BJ (cell line): ENCODE measurements around the gene CECR2. TPM values are rescaled to one million over a fixed set of nuclear protein-coding genes. Genes with fewer than 3 reads are reported as not detected.

ENCODE experiments used
- CTCF ChIA-PET: fragments of 350-600 bp; formaldehyde crosslinking; extraction: SDS; loops from one replicate; lab custom pipeline; 2021; ENCODE audit warnings: antibody characterized with exemption, inconsistent platforms; lab: Yijun Ruan, JAX
- POLR2A ChIA-PET: fragments of 300-600 bp; sonication (Branson Sonifier 250); formaldehyde crosslinking; extraction: SDS; loops from one replicate; lab custom pipeline; 2021; ENCODE audit warnings: antibody characterized with exemption; lab: Charles Lee
- DNase-seq: peaks from one replicate; pipeline ENCODE4 v3.0.0-alpha.2; 2011; ENCODE audit warnings: low read depth
- H3K27me3 ChIP-seq: 2 replicates; pipeline ENCODE4 v1.6.0; 2011; ENCODE audit warnings: low read length; ENCODE audit not compliant: control insufficient read depth, insufficient read depth
- H3K36me3 ChIP-seq: 2 replicates; pipeline ENCODE4 v1.5.1; 2011; ENCODE audit warnings: low read length; ENCODE audit not compliant: control insufficient read depth, insufficient read depth
- H3K4me3 ChIP-seq: 2 replicates; pipeline ENCODE4 v1.5.1; 2011; ENCODE audit warnings: low read depth, mild to moderate bottlenecking, control low read depth, low read length
- CTCF ChIP-seq: IDR thresholded peaks from 2 replicates; pipeline ENCODE4 v1.5.1; 2011; ENCODE audit warnings: low read depth, mild to moderate bottlenecking, control low read depth, inconsistent platforms, low read length, moderate library complexity; ENCODE audit not compliant: insufficient read depth
- polyA plus RNA-seq: library from polyadenylated mRNA; depleted of rRNA; stranded (reverse); fragments of >200 nt; gene quantifications from 2 replicates; pipeline ENCODE4 v1.2.3, GENCODE V29; 2011

The CECR2 gene
- polyA plus RNA-seq, 1 experiment, result not detected

- ChIA-PET POLR2A (no interaction called here), CTCF (interaction anchor here (0.6 to 1.1 kb wide), 3 partner anchors 10 to 205 kb away, joined by 3 read pairs; no protein-coding TSS in a partner anchor)
- TF ChIP-seq CTCF, result no peak
- DNase-seq, result no peak
- no peaks in the 10 kb centered on the region for H3K36me3 ChIP-seq
- H3K27me3 ChIP-seq, result no peaks in the 10 kb centered on the region; the same call in 1 of the 2 replicates
- H3K4me3 ChIP-seq, result no peak overlapping the region
Measured at GRCh38 chr22:17376950-17377349, 7.7 kb downstream of the CECR2 start.

- POLR2A ChIA-PET, result no interaction called here
- no peaks in the 10 kb centered on the region for H3K27me3 ChIP-seq
- no peak for TF ChIP-seq CTCF
- CTCF ChIA-PET, result no interaction called here
- DNase-seq, result no peak
- no peak overlapping the region for H3K4me3 ChIP-seq
- no peaks in the 10 kb centered on the region for H3K36me3 ChIP-seq
Measured at GRCh38 chr22:17379944-17380343, 10.7 kb downstream of the CECR2 start.

- CTCF ChIA-PET, result no interaction called here
Measured at GRCh38 chr22:17380359-17381087, 11.3 kb downstream of the CECR2 start.

GRCh38 chr22:17381192-17381913 is 12.1 kb downstream of the CECR2 start:
- DNase-seq, result no peak
- CTCF ChIA-PET, result no interaction called here
- POLR2A ChIA-PET, result no interaction called here

More at GRCh38 chr22:17380359-17381087, 11.3 kb downstream of the CECR2 start:
- Histone ChIP-seq H3K27me3 (no peaks in the 10 kb centered on the region), H3K4me3 (no peak overlapping the region), H3K36me3 (no peaks in the 10 kb centered on the region)
- POLR2A ChIA-PET, result no interaction called here
- TF ChIP-seq CTCF, result no peak
- DNase-seq, result no peak

More at GRCh38 chr22:17381192-17381913, 12.1 kb downstream of the CECR2 start:
- H3K4me3 ChIP-seq, result no peak overlapping the region
- TF ChIP-seq CTCF, result no peak
- no peaks in the 10 kb centered on the region for H3K36me3 ChIP-seq
- H3K27me3 ChIP-seq, result no peaks in the 10 kb centered on the region
